ENCODE results near the gene SPAG16.

Gene SPAG16

GRCh38 chr2:213834331-213834730 is 550.1 kb downstream of the SPAG16 start:
- no peak for TF ChIP-seq CTCF (IDR thresholded peaks at IDR 0.05; ENCODE audit: borderline replicate concordance, insufficient read depth, low read depth, low read length)

GRCh38 chr2:213834746-213835145 is 550.5 kb downstream of the SPAG16 start:
- TF ChIP-seq CTCF (IDR thresholded peaks at IDR 0.05; ENCODE audit: borderline replicate concordance, insufficient read depth, low read depth, low read length): no peak
- no peak overlapping the region for H3K4me3 ChIP-seq (ENCODE audit: low read depth, low read length)

More at GRCh38 chr2:213834331-213834730, 550.1 kb downstream of the SPAG16 start:
- H3K4me3 ChIP-seq (ENCODE audit: low read depth, low read length): no peak overlapping the region

GRCh38 chr2:213846856-213847255 is 562.6 kb downstream of the SPAG16 start:
- TF ChIP-seq CTCF (IDR thresholded peaks at IDR 0.05; ENCODE audit: borderline replicate concordance, insufficient read depth, low read depth, low read length): no peak
- no peak overlapping the region for H3K4me3 ChIP-seq (ENCODE audit: low read depth, low read length)

GRCh38 chr2:213847316-213847715 is 563.1 kb downstream of the SPAG16 start:
- H3K4me3 ChIP-seq (ENCODE audit: low read depth, low read length): no peak overlapping the region
- no peak for TF ChIP-seq CTCF (IDR thresholded peaks at IDR 0.05; ENCODE audit: borderline replicate concordance, insufficient read depth, low read depth, low read length)

- TF ChIP-seq CTCF (IDR thresholded peaks at IDR 0.05; ENCODE audit: borderline replicate concordance, insufficient read depth, low read depth, low read length): no peak
- H3K4me3 ChIP-seq (ENCODE audit: low read depth, low read length): no peak overlapping the region
These were observed 564.4 kb downstream of the SPAG16 start for GRCh38 chr2:213848631-213849030.

GRCh38 chr2:213861638-213862037 is 577.4 kb downstream of the SPAG16 start:
- H3K4me3 ChIP-seq (ENCODE audit: low read depth, low read length): no peak overlapping the region
- no peak for TF ChIP-seq CTCF (IDR thresholded peaks at IDR 0.05; ENCODE audit: borderline replicate concordance, insufficient read depth, low read depth, low read length)

- TF ChIP-seq CTCF (IDR thresholded peaks at IDR 0.05; ENCODE audit: borderline replicate concordance, insufficient read depth, low read depth, low read length): no peak
- no peak overlapping the region for H3K4me3 ChIP-seq (ENCODE audit: low read depth, low read length)
These were observed 578.3 kb downstream of the SPAG16 start for GRCh38 chr2:213862407-213863076.
